H1 (cell line): ENCODE measurements around the gene ATP1A1. TPM values are rescaled to one million over a fixed set of nuclear protein-coding genes. Genes with fewer than 3 reads are reported as not detected.

ENCODE experiments used
- EGR1 ChIP-seq: IDR thresholded peaks from 2 replicates; pipeline ENCODE4 v1.6.1; 2011; ENCODE audit warnings: low read depth, low read length, borderline replicate concordance
- HDAC6 ChIP-seq: IDR thresholded peaks from one replicate; pipeline ENCODE4 v1.7.1; 2012; ENCODE audit warnings: low read depth, mild to moderate bottlenecking, inconsistent platforms, low read length, moderate library complexity
- polyA plus RNA-seq, 7 experiments: library from polyadenylated mRNA; depleted of rRNA in 3 of 7; stranded (reverse) in 5 of 7; unstranded in 2 of 7; fragments of >200 nt in 5 of 7; fragments of 200-250 nt in 2 of 7; gene quantifications; 1 replicate in 5 of 7; 2 replicates in 1 of 7; 4 replicates in 1 of 7; pipeline versions ENCODE4 v1.2.1 to v1.2.3, GENCODE V29; 2011 to 2013; ENCODE audit warnings: missing spikeins in 2 of 7, mixed read lengths in 2 of 7
- total RNA-seq: library from RNA; stranded (reverse); fragmentation: NEBNext Ultra II Directional; extraction: Animal tissue kit (Norgen Biotek cat#: 25700); gene quantifications from 2 replicates; pipeline ENCODE4 v1.2.1, GENCODE V29; 2021

The ATP1A1 gene
- total and polyA plus RNA-seq, 2 of the 8 experiments (the other 6 are each of a cell fraction or from before 2014, with no cell fraction given): 222 to 325 TPM

DNA sequence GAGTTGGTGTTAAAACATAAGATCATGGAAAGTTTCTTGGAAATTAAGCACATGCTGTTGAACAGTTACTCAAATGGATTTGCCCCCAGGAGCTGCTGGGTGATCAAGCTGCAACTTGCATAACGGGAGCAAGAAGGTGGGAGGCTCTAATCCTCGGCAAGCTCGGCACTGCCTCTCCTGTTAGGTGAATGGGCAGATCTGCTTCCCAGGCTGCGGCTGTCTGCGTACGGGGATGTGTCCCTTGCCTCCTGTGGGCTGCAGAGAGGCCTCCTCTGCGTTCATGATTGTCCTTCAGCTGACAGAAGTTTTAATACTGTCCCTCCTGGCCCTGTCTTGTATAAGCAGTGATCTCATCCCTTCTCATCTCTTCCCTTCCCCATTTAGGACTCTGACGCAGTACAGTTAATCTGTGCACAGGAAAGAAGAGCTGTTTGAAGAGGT, 36.7 kb downstream of the ATP1A1 start (continued):
- no peak for TF ChIP-seq EGR1
- TF ChIP-seq HDAC6: no peak
